NCI-H2227 treated with DMSO at 0.1 percent for 48 hours (cell line): ENCODE measurements around the gene CSNK2A2.
A peak's percentile ranks its signal among the peaks of the same experiment; 100 is the strongest.

ENCODE experiments used
- DNase-seq: peaks from one replicate; lab custom pipeline; 2025; lab: John Stamatoyannopoulos, UW

The CSNK2A2 gene

GRCh38 chr16:58138852-58139251 lies 59.1 kb downstream of the CSNK2A2 start:
- DNase-seq: no peak

GRCh38 chr16:58137581-58137980 lies 60.3 kb downstream of the CSNK2A2 start:
- DNase-seq: no peak

- DNase-seq: peak; percentile 97
Measured at GRCh38 chr16:58129097-58129936, 68.6 kb downstream of the CSNK2A2 start, which contains the start of gene CFAP20. TSS of gene CFAP20 (minus strand) at chr16:58129381. CDS start at chr16:58129115, 266 bp downstream.

GRCh38 chr16:58128711-58129096 lies 69.2 kb downstream of the CSNK2A2 start:
- DNase-seq: no peak

GRCh38 chr16:58128181-58128631 lies 69.7 kb downstream of the CSNK2A2 start:
- DNase-seq: no peak

GRCh38 chr16:58127634-58128033 lies 70.3 kb downstream of the CSNK2A2 start:
- no peak for DNase-seq

- no peak for DNase-seq
Measured at GRCh38 chr16:58127033-58127556, 70.8 kb downstream of the CSNK2A2 start.

GRCh38 chr16:58126451-58126961 lies 71.4 kb downstream of the CSNK2A2 start:
- DNase-seq: no peak

GRCh38 chr16:58125781-58126335 lies 72.0 kb downstream of the CSNK2A2 start:
- no peak for DNase-seq

- no peak for DNase-seq
Measured at GRCh38 chr16:58125041-58125440, 72.9 kb downstream of the CSNK2A2 start.

GRCh38 chr16:58124601-58124915 lies 73.3 kb downstream of the CSNK2A2 start:
- DNase-seq: no peak

- DNase-seq: no peak
Measured at GRCh38 chr16:58123896-58124600, 73.9 kb downstream of the CSNK2A2 start.

GRCh38 chr16:58121132-58121531 lies 76.8 kb downstream of the CSNK2A2 start:
- DNase-seq: no peak

- no peak for DNase-seq
Measured at GRCh38 chr16:58120234-58120633, 77.7 kb downstream of the CSNK2A2 start.

GRCh38 chr16:58119509-58119845 lies 78.4 kb downstream of the CSNK2A2 start:
- DNase-seq: no peak

GRCh38 chr16:58118801-58119508 lies 79.0 kb downstream of the CSNK2A2 start:
- DNase-seq: no peak

- DNase-seq: no peak
Measured at GRCh38 chr16:58116529-58116928, 81.4 kb downstream of the CSNK2A2 start.

- no peak for DNase-seq
Measured at GRCh38 chr16:58116081-58116480, 81.8 kb downstream of the CSNK2A2 start.

- DNase-seq: no peak
Measured at GRCh38 chr16:58114827-58115825, 82.8 kb downstream of the CSNK2A2 start.

- no peak for DNase-seq
Measured at GRCh38 chr16:58111302-58111627, 86.6 kb downstream of the CSNK2A2 start.
